GM12891 (cell line): ENCODE measurements around the gene ZC3H12A.

ENCODE experiments used
- DNase-seq: peaks from one replicate; pipeline ENCODE4 v3.0.0; 2011; ENCODE audit warnings: low spot score; ENCODE audit not compliant: insufficient read length
- FAIRE-seq: peaks from 2 replicates; lab custom pipeline; 2011; peaks lifted over from hg19 to GRCh38; lab: Jason Lieb, UNC
- PAX5 ChIP-seq: IDR thresholded peaks from 2 replicates; pipeline ENCODE4 v1.6.1; 2011; ENCODE audit warnings: low read length, moderate library complexity, mild to moderate bottlenecking; ENCODE audit not compliant: insufficient read depth, severe bottlenecking
- POLR2A ChIP-seq: IDR thresholded peaks from 2 replicates; pipeline ENCODE4 v1.6.1; 2011; ENCODE audit warnings: low read depth, low read length, control low read depth
- POLR2AphosphoS5 ChIP-seq: IDR thresholded peaks from 2 replicates; pipeline ENCODE4 v1.6.1; 2011; ENCODE audit warnings: low read depth, low read length, control low read depth
- POU2F2 ChIP-seq: IDR thresholded peaks from 2 replicates; pipeline ENCODE4 v1.6.1; 2011; ENCODE audit warnings: low read depth, mild to moderate bottlenecking, control low read depth, low read length, moderate library complexity
- SPI1 ChIP-seq: IDR thresholded peaks from 2 replicates; pipeline ENCODE4 v1.6.1; 2011; ENCODE audit warnings: low read depth, low read length, control low read depth
- TAF1 ChIP-seq: IDR thresholded peaks from 2 replicates; pipeline ENCODE4 v1.6.1; 2011; ENCODE audit warnings: low read depth, low read length, control low read depth

Gene ZC3H12A

GRCh38 chr1:37438869-37439343, 35.5 kb upstream of the ZC3H12A start:
- FAIRE-seq (no peak), DNase-seq (no peak)
- TF ChIP-seq TAF1 = no peak
- no peak for TF ChIP-seq POLR2AphosphoS5
- TF ChIP-seq PAX5 = no peak
- TF ChIP-seq POLR2A = no peak
- TF ChIP-seq POU2F2 = no peak
- no peak for TF ChIP-seq SPI1

DNA sequence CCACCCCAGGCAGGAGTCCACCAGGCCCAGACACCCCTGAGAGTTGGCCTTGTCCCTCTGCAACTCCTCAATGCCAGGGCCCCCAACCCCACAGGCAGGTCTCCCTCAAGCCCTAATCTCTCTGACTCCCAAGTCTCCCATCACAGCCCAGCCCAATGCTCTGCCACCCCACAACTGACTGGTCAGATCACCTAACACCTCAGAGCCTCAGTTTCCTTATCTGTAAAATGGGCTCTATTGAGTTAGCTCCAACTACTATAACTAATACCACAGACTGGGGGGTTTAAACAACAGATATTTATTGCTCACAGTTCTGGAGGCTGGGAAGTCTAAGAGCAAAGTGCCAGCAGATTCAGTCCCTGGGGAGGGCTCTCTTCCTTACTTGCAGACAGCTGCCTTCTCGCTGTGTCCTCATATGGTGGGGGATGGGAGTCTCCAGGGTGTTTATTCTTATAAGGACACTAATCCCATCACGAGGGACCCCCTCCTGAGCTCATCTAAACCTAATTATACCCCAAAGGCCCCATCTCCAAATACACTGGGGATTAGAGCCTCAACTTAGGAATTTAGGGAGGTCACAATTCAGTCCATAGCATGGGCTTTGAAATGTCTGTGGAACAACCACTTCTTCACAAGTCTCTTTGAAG, 34.9 kb upstream of the ZC3H12A start:
- TF ChIP-seq PAX5 = no peak
- no peak for TF ChIP-seq POU2F2
- TF ChIP-seq SPI1 = no peak
- DNase-seq (no peak), FAIRE-seq (no peak)

DNA sequence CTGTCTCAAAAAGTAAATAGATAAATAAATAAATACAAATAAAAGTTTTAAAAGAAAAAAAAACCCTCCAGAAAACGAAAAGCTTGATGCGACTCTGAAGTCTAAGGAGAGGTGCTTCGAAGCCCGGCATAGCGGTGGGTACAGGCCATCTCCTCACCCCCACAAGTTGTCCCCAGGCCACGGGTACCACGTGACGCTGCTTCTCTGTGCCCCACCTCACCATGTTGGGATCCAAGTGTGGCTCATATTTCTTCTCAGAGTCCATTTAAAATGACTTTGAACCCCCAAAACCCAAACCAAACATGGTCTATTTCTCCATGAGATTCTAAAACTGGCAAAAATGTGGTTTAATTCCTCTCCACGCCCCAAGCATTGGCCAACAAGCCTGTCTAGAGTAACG, 32.9 kb upstream of the ZC3H12A start:
- TF ChIP-seq POLR2AphosphoS5 (no peak), TAF1 (no peak), SPI1 (no peak), POU2F2 (no peak), POLR2A (no peak), PAX5 (no peak)
- FAIRE-seq (no peak), DNase-seq (no peak)

GRCh38 chr1:37442139-37442538, 32.2 kb upstream of the ZC3H12A start:
- DNase-seq (no peak), FAIRE-seq (no peak)
- no peak for TF ChIP-seq TAF1

DNA sequence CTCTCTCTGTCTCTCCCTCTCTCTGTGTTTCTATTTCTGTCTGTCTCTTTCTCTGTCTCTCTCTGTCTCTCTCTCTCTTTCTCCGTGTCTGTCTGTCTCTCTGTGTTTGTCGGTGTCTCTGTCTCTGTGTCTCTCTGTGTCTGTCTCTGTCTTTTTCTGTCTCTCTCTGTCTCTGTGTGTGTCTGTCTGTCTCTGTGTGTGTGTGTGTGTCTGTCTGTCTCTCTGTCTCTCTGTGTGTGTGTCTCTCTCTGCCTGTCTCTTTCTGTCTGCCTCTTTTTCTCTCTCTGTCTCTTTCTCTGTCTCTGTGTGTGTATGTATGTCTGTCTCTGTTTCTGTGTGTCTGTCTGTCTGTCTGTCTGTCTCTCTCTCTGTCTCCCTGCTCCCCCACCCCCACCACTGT, 31.7 kb upstream of the ZC3H12A start:
- FAIRE-seq = no peak
- DNase-seq = no peak
- no peak for TF ChIP-seq POLR2AphosphoS5
- no peak for TF ChIP-seq POU2F2
- no peak for TF ChIP-seq TAF1
- TF ChIP-seq PAX5 = no peak
- TF ChIP-seq POLR2A = no peak
- no peak for TF ChIP-seq SPI1

- FAIRE-seq (no peak), DNase-seq (no peak)
- TF ChIP-seq POU2F2 = no peak
- no peak for TF ChIP-seq TAF1
- TF ChIP-seq PAX5 = no peak
- no peak for TF ChIP-seq POLR2AphosphoS5
- no peak for TF ChIP-seq POLR2A
- no peak for TF ChIP-seq SPI1
Measured at GRCh38 chr1:37446874-37447273, 27.5 kb upstream of the ZC3H12A start.

GRCh38 chr1:37448185-37448584, 26.2 kb upstream of the ZC3H12A start:
- TF ChIP-seq TAF1 (no peak), PAX5 (no peak), POLR2A (no peak), POU2F2 (no peak), POLR2AphosphoS5 (no peak), SPI1 (no peak)
- no peak for FAIRE-seq
- no peak for DNase-seq

GRCh38 chr1:37448691-37449417, 25.5 kb upstream of the ZC3H12A start:
- no peak for FAIRE-seq
- TF ChIP-seq POU2F2 = no peak
- TF ChIP-seq TAF1 = no peak
- no peak for TF ChIP-seq SPI1
- no peak for TF ChIP-seq POLR2A
- TF ChIP-seq POLR2AphosphoS5 = no peak
- no peak for TF ChIP-seq PAX5
- DNase-seq = no peak

- no peak for FAIRE-seq
- TF ChIP-seq POU2F2 = no peak
- TF ChIP-seq POLR2A = no peak
- peak; percentile 62 for TF ChIP-seq SPI1
- DNase-seq = no peak
Measured at GRCh38 chr1:37449936-37450335, 24.4 kb upstream of the ZC3H12A start.

DNA sequence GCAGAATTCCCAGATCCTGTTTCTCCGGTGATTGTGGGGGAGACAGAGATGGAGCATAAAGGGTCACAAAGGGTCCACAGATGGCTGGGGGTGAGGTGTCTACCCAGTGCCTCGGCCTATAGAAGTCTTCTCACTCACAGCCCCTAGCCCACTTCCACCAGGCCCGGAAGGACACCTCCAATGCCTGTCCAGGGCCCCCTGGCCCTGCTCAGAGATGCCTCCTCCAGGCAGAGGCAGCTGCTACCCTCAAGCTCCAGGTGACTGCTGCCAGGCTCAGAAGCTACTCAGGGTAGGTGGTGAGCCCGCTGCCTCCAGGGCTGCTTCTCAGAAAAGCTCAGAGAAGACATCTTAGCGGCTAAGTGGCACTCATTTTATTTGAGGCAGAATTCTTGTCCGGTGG, 22.0 kb upstream of the ZC3H12A start:
- DNase-seq (no peak), FAIRE-seq (no peak)
- TF ChIP-seq SPI1 (no peak), POLR2AphosphoS5 (no peak), POLR2A (no peak), POU2F2 (no peak), PAX5 (no peak), TAF1 (no peak)

- TF ChIP-seq TAF1 (no peak), PAX5 (no peak), SPI1 (no peak)
- FAIRE-seq (no peak), DNase-seq (no peak)
Measured at GRCh38 chr1:37453647-37454046, 20.7 kb upstream of the ZC3H12A start.
